ENCODE results near the gene CCNY. TPM values are rescaled to one million over a fixed set of nuclear protein-coding genes. Genes with fewer than 3 reads are reported as not detected.

CCNY gene
- total RNA-seq, 2 donors from 2014 or later = 40.1 to 84.6 TPM

GRCh38 chr10:35326466-35327235 lies 9.7 kb upstream of the CCNY start:
- no peak overlapping the region for H3K27ac ChIP-seq
- H3K4me3 ChIP-seq = no peak overlapping the region
- peaks cover 10 to 11% of the 10 kb centered on the region in 2 donors for H3K4me1 ChIP-seq (ENCODE audit: control insufficient read depth in 1 of 2, low read depth in 2 of 2)
- DNase-seq (ENCODE audit: low spot score) = no peak
- ATAC-seq (ENCODE audit: insufficient number of reproducible peaks, low FRiP score, low read depth) = no peak
- H3K9me3 ChIP-seq = no peaks in the 10 kb centered on the region
- TF ChIP-seq CTCF (IDR thresholded peaks at IDR 0.05) = no peak
- H3K36me3 ChIP-seq = no peaks in the 10 kb centered on the region
- H3K27me3 ChIP-seq (replicated peaks; ENCODE audit: insufficient read depth) = no peaks in the 10 kb centered on the region

GRCh38 chr10:35327790-35328403 lies 8.4 kb upstream of the CCNY start:
- ATAC-seq (ENCODE audit: insufficient number of reproducible peaks, low FRiP score, low read depth) (no peak), DNase-seq (ENCODE audit: low spot score) (no peak)
- TF ChIP-seq CTCF (IDR thresholded peaks at IDR 0.05) = no peak
- Histone ChIP-seq H3K36me3 (no peaks in the 10 kb centered on the region), H3K27ac (no peak overlapping the region), H3K4me3 (no peak overlapping the region), H3K27me3 (replicated peaks; ENCODE audit: insufficient read depth) (no peaks in the 10 kb centered on the region), H3K4me1 (ENCODE audit: control insufficient read depth in 1 of 2, low read depth in 2 of 2) (peaks cover 12 to 20% of the 10 kb centered on the region in 2 donors), H3K9me3 (no peaks in the 10 kb centered on the region)

- H3K27ac ChIP-seq = no peak overlapping the region
- no peak overlapping the region for H3K4me3 ChIP-seq
- ATAC-seq (ENCODE audit: insufficient number of reproducible peaks, low FRiP score, low read depth) (no peak), DNase-seq (ENCODE audit: low spot score) (no peak)
- no peak for TF ChIP-seq CTCF (IDR thresholded peaks at IDR 0.05)
- H3K9me3 ChIP-seq = no peaks in the 10 kb centered on the region
- no peaks in the 10 kb centered on the region for H3K36me3 ChIP-seq
- H3K4me1 ChIP-seq (ENCODE audit: control insufficient read depth in 1 of 2, low read depth in 2 of 2) = peaks cover 16 to 20% of the 10 kb centered on the region in 2 donors
- no peaks in the 10 kb centered on the region for H3K27me3 ChIP-seq (replicated peaks; ENCODE audit: insufficient read depth)
These were observed 7.8 kb upstream of the CCNY start for GRCh38 chr10:35328404-35329037.

- H3K36me3 ChIP-seq = no peaks in the 10 kb centered on the region
- no peak for TF ChIP-seq CTCF (IDR thresholded peaks at IDR 0.05)
- no peaks in the 10 kb centered on the region for H3K27me3 ChIP-seq (replicated peaks; ENCODE audit: insufficient read depth)
- no peaks in the 10 kb centered on the region for H3K9me3 ChIP-seq
- H3K4me1 ChIP-seq (ENCODE audit: control insufficient read depth in 1 of 2, low read depth in 2 of 2) = peaks cover 25 to 26% of the 10 kb centered on the region in 2 donors
- H3K4me3 ChIP-seq = no peak overlapping the region
- no peak for DNase-seq (ENCODE audit: low spot score)
- H3K27ac ChIP-seq = no peak overlapping the region
- no peak for ATAC-seq (ENCODE audit: insufficient number of reproducible peaks, low FRiP score, low read depth)
These were observed 6.8 kb upstream of the CCNY start for GRCh38 chr10:35329520-35329919.

GRCh38 chr10:35331894-35332640 lies 4.2 kb upstream of the CCNY start:
- Histone ChIP-seq H3K9me3 (no peaks in the 10 kb centered on the region), H3K4me1 (ENCODE audit: control insufficient read depth in 1 of 2, low read depth in 2 of 2) (peaks cover 33 to 37% of the 10 kb centered on the region in 2 donors), H3K36me3 (no peaks in the 10 kb centered on the region), H3K27ac (no peak overlapping the region), H3K27me3 (replicated peaks; ENCODE audit: insufficient read depth) (no peaks in the 10 kb centered on the region), H3K4me3 (no peak overlapping the region)
- DNase-seq (ENCODE audit: low spot score) (no peak), ATAC-seq (ENCODE audit: insufficient number of reproducible peaks, low FRiP score, low read depth) (no peak)
- TF ChIP-seq CTCF (IDR thresholded peaks at IDR 0.05) = no peak
